ENCODE results near the gene CCNK.

GRCh38 chr14:99476864-99477263 is 4.3 kb upstream of the CCNK start:
- TF ChIP-seq POLR2A (IDR thresholded peaks at IDR 0.05) (no peak), CTCF (IDR thresholded peaks at IDR 0.05) (no peak), EP300 (IDR thresholded peaks at IDR 0.05) (no peak)

Measured in suprapubic skin (tissue), 3 donors.